CD4-positive, alpha-beta memory T cell (primary cell): ENCODE data around the gene TRIB2. TPM values are rescaled to one million over a fixed set of nuclear protein-coding genes. Genes with fewer than 3 reads are reported as not detected.

Source experiments
- CTCF ChIA-PET: fragments of 350-600 bp; sonication (Branson Sonifier 250); formaldehyde crosslinking; loops from one replicate; lab custom pipeline; 2021; ENCODE audit warnings: inconsistent platforms; ENCODE audit not compliant: partially characterized antibody; lab: Charles Lee
- POLR2A ChIA-PET: fragments of 350-600 bp; sonication (Branson Sonifier 250); formaldehyde crosslinking; loops from one replicate; lab custom pipeline; 2021; ENCODE audit not compliant: partially characterized antibody; lab: Charles Lee
- DNase-seq, 5 donors: peaks; one replicate each; pipeline versions ENCODE4 v3.0.0 to v3.0.0-alpha.2; 2020 to 2022; ENCODE audit warnings: mixed read lengths in 1 of 5
- H3K27ac ChIP-seq: one replicate; pipeline ENCODE4 v1.7.0; 2013; ENCODE audit warnings: low read depth, low read length
- H3K27me3 ChIP-seq: 2 replicates; pipeline ENCODE4 v1.7.0; 2013; ENCODE audit warnings: mild to moderate bottlenecking, low read length, moderate library complexity; ENCODE audit not compliant: insufficient read depth
- H3K36me3 ChIP-seq: 2 replicates; pipeline ENCODE4 v1.7.0; 2013; ENCODE audit warnings: mild to moderate bottlenecking, low read length, moderate library complexity; ENCODE audit not compliant: insufficient read depth
- H3K4me1 ChIP-seq: 2 replicates; pipeline ENCODE4 v1.7.0; 2013; ENCODE audit warnings: mild to moderate bottlenecking, low read length, moderate library complexity; ENCODE audit not compliant: insufficient read depth
- H3K4me3 ChIP-seq, 2 donors: one replicate each; pipeline ENCODE4 v1.7.0; 2013; ENCODE audit warnings: low read length in 2 of 2, mild to moderate bottlenecking in 1 of 2
- H3K9me3 ChIP-seq, 2 donors: one replicate each; pipeline ENCODE4 v1.7.0; 2013; ENCODE audit warnings: low read length in 2 of 2, control low read depth in 1 of 2; ENCODE audit not compliant: control insufficient read depth in 1 of 2
- H3K27ac Mint-ChIP-seq, 7 donors: one replicate each; pipeline ENCODE4 v1.8.0; 2020 to 2021; ENCODE audit warnings: mixed read lengths in 7 of 7, mild to moderate bottlenecking in 6 of 7, inconsistent platforms in 3 of 7, moderate library complexity in 3 of 7
- H3K27me3 Mint-ChIP-seq, 2 donors: one replicate each; pipeline ENCODE4 v1.8.0; 2020 to 2021; ENCODE audit warnings: mixed read lengths in 2 of 2
- H3K36me3 Mint-ChIP-seq, 2 donors: one replicate each; pipeline ENCODE4 v1.8.0; 2020 to 2021; ENCODE audit warnings: mixed read lengths in 2 of 2, inconsistent platforms in 1 of 2, mild to moderate bottlenecking in 1 of 2
- H3K4me1 Mint-ChIP-seq, 4 donors: one replicate each; pipeline ENCODE4 v1.8.0; 2020 to 2021; ENCODE audit warnings: mixed read lengths in 4 of 4, mild to moderate bottlenecking in 1 of 4
- H3K4me3 Mint-ChIP-seq, 8 donors: one replicate each; pipeline ENCODE4 v1.8.0; 2020 to 2021; ENCODE audit warnings: mixed read lengths in 8 of 8, mild to moderate bottlenecking in 7 of 8, moderate library complexity in 6 of 8, inconsistent platforms in 3 of 8
- H3K9me3 Mint-ChIP-seq, 8 donors: one replicate each; pipeline ENCODE4 v1.8.0; 2020 to 2021; ENCODE audit warnings: mixed read lengths in 8 of 8, mild to moderate bottlenecking in 5 of 8, inconsistent platforms in 3 of 8, moderate library complexity in 1 of 8
- intact Hi-C: fragments of 100-400 bp; cut with micrococcal nuclease; formaldehyde crosslinking; loops from one replicate; pipeline ENCODE4 v1.15.1; 2023
- polyA plus RNA-seq, 2 donors: library from polyadenylated mRNA; unstranded; fragments of 300-500 nt; fragmentation: Illumina TruSeq; gene quantifications; one replicate each; pipeline ENCODE4 v1.2.3, GENCODE V29; 2021
- total RNA-seq, 2 experiments: library from RNA; stranded (reverse); gene quantifications; one replicate each; pipeline ENCODE4 v1.2.3, GENCODE V29; 2021

Gene TRIB2
- total and polyA plus RNA-seq, 4 experiments from 2014 or later, result 73.8 to 126 (median 101) TPM

DNA sequence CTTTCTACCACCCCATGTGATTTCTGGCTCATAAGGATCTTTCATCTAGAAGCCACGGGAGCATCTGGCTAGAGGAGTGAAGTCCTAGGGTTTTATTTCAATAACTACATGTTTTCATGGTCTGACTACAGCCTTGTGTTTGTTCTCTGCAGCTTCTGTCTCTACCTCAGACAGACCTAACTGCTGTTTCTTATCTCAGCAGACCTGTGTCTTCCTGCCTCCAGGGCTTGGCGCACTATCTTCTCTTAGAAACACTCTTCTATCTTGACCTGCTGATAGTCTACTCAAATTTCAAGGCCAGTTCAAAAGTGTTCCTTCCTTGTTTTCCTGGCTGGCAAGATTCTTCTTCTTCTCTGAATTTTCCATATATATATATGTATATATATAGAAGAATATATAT lies 11.0 kb upstream of the TRIB2 start:
- POLR2A ChIA-PET, result interaction anchor here (2.5 kb wide), 1 partner anchor 11 kb away, joined by 15 read pairs; the partner anchor contains the start of gene TRIB2
- intact Hi-C loops, result no loop called here
- peaks cover 57 to 80% (median 74%) of the 10 kb centered on the region in 4 donors for H3K4me1 Mint-ChIP-seq
- Histone ChIP-seq H3K27ac (no peak overlapping the region), H3K36me3 (no peaks in the 10 kb centered on the region), H3K9me3 (no peaks in the 10 kb centered on the region), H3K4me3 (no peak overlapping the region), H3K4me1 (peaks cover 81% of the 10 kb centered on the region), H3K27me3 (no peaks in the 10 kb centered on the region)
- peaks cover 0 to 8% (median 0%) of the 10 kb centered on the region in 8 donors for H3K9me3 Mint-ChIP-seq
- no peaks in the 10 kb centered on the region for H3K27me3 Mint-ChIP-seq
- H3K4me3 Mint-ChIP-seq, result peak overlapping the region in 3 of 8 donors; percentile 40 to 51 (median 47)
- CTCF ChIA-PET, result interaction anchor here (5.2 kb wide), 1 partner anchor 11 kb away, joined by 37 read pairs; the partner anchor contains the start of gene TRIB2
- H3K36me3 Mint-ChIP-seq, result no peaks in the 10 kb centered on the region
- peak overlapping the region in 5 of 7 donors; percentile 43 to 82 (median 55) for H3K27ac Mint-ChIP-seq
- DNase-seq, result no peak

DNA sequence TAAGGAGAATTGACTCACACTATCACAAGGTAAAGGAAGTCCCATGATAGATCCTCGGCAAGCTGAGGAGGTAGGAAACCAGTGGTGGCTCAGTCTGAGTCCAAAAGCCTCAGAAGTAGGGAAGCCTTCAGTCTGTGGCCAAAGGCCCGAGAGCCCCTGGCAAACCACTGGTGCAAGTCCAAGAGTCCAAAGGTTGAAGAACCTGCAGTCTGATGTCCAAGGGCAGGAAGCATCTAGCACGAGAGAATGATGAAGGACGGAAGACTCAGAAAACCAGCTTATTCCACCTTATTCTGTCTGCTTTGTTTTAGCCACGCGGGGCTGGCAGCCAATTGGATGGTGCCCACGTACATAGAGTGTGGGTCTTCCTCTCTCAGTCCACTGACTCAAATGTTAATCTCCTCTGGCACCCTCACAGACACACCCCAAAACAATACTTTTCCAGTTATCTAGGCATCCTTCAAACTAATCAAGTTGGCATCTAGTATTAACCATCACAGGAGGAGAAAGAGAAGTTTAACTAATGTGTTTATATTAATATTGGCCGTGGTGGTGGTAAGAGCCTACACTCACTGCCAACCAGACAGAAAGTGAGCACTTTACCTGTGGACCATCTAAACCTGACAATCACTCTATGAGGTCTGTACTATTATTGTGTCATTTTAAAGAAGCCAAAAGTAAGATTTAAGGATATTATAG lies 8.1 kb upstream of the TRIB2 start:
- H3K27ac Mint-ChIP-seq, result peak overlapping the region; percentile 87 to 98 (median 92)
- no peaks in the 10 kb centered on the region for H3K27me3 ChIP-seq
- DNase-seq, result no peak
- H3K27me3 Mint-ChIP-seq, result no peaks in the 10 kb centered on the region
- H3K36me3 ChIP-seq, result no peaks in the 10 kb centered on the region
- peaks cover 79% of the 10 kb centered on the region for H3K4me1 ChIP-seq
- no peaks in the 10 kb centered on the region for H3K9me3 ChIP-seq
- H3K9me3 Mint-ChIP-seq, result peaks cover 0 to 7% (median 0%) of the 10 kb centered on the region in 8 donors
- intact Hi-C loops, result loop anchor here (1.0 kb wide), 1 partner anchor 252 kb away; no protein-coding TSS in a partner anchor
- H3K4me3 Mint-ChIP-seq, result peak overlapping the region; percentile 20 to 79 (median 68)
- CTCF ChIA-PET, result interaction anchor here (0.6 to 4.8 kb wide), 12 partner anchors 8 to 879 kb away, joined by 3 to 19 read pairs (median 4); partner anchors contain the start of gene TRIB2
- H3K36me3 Mint-ChIP-seq, result no peaks in the 10 kb centered on the region
- H3K4me1 Mint-ChIP-seq, result peaks cover 48 to 86% (median 76%) of the 10 kb centered on the region in 4 donors
- POLR2A ChIA-PET, result interaction anchor here (0.7 to 4.4 kb wide), 23 partner anchors 8 to 665 kb away, joined by 3 to 38 read pairs (median 4); partner anchors contain the start of gene TRIB2
- H3K4me3 ChIP-seq, result peak overlapping the region in 1 of 2 donors; percentile 22
- peak overlapping the region; percentile 44 for H3K27ac ChIP-seq

DNA sequence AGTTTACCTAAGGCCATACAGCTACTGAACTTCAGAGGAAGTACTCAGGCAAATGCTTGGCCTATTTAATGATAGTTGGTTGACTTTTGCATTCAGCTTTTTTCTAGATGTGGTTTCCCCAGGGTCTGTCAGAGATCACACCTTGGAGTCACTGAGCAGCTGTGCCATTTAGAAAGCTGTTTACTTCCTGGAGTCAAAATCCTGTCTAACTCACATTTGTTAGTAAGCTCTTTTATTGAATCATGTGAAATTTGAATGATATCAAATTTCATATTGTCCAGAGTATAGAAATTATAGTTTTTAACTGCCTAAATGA lies 7.6 kb upstream of the TRIB2 start:
- Mint-ChIP-seq H3K4me3 (peak overlapping the region in 6 of 8 donors; percentile 20 to 79 (median 70)), H3K27ac (peak overlapping the region; percentile 87 to 98 (median 92)), H3K9me3 (peaks cover 0 to 7% (median 0%) of the 10 kb centered on the region in 8 donors), H3K4me1 (peaks cover 50 to 85% (median 72%) of the 10 kb centered on the region in 4 donors), H3K36me3 (no peaks in the 10 kb centered on the region), H3K27me3 (no peaks in the 10 kb centered on the region)
- no peaks in the 10 kb centered on the region for H3K9me3 ChIP-seq
- H3K27me3 ChIP-seq, result no peaks in the 10 kb centered on the region
- no peak overlapping the region for H3K4me3 ChIP-seq
- ChIA-PET POLR2A (interaction anchor here (0.7 to 4.4 kb wide), 23 partner anchors 8 to 665 kb away, joined by 3 to 38 read pairs (median 4); partner anchors contain the start of gene TRIB2), CTCF (interaction anchor here (0.6 to 4.8 kb wide), 11 partner anchors 8 to 880 kb away, joined by 3 to 19 read pairs (median 4); partner anchors contain the start of gene TRIB2)
- peaks cover 76% of the 10 kb centered on the region for H3K4me1 ChIP-seq
- peak overlapping the region; percentile 44 for H3K27ac ChIP-seq
- peak; percentile 65 to 78 (median 72) for DNase-seq
- no peaks in the 10 kb centered on the region for H3K36me3 ChIP-seq
- intact Hi-C loops, result loop anchor here (1.0 kb wide), 1 partner anchor 253 kb away; no protein-coding TSS in a partner anchor

DNA sequence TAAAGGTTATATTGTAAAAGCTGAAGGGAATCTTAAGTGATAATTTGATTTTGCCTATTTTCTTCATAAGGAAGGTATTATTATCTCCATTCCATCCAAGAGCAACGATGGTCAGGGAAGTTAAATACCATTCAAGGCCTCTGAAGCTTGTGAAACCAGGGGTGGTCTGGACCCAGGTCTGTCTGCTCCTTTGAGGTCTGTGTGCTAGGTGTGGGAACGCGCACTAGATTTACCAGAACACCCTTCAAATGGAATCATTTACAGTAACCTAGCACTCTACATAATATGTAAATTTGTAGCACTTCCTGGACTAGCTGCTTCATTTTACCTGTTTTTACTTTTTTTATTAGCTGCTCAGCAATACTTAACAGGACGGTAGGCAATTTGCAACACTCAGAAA lies 6.4 kb upstream of the TRIB2 start:
- Mint-ChIP-seq H3K4me3 (peak overlapping the region in 6 of 8 donors; percentile 43 to 79 (median 73)), H3K4me1 (peaks cover 53 to 85% (median 72%) of the 10 kb centered on the region in 4 donors), H3K36me3 (no peaks in the 10 kb centered on the region), H3K27me3 (no peaks in the 10 kb centered on the region), H3K9me3 (peaks cover 0 to 7% (median 0%) of the 10 kb centered on the region in 8 donors), H3K27ac (peak overlapping the region; percentile 61 to 97 (median 89))
- H3K4me1 ChIP-seq, result peaks cover 76% of the 10 kb centered on the region
- intact Hi-C loops, result loop anchor here (10.0 kb wide), 1 partner anchor 1896 kb away; the partner anchor contains the start of gene PDIA6
- ChIA-PET CTCF (interaction anchor here (0.9 to 4.8 kb wide), 6 partner anchors 104 to 296 kb away, joined by 3 to 19 read pairs (median 3); no protein-coding TSS in a partner anchor), POLR2A (interaction anchor here (1.2 to 4.4 kb wide), 4 partner anchors 10 to 222 kb away, joined by 5 to 30 read pairs (median 12); no protein-coding TSS in a partner anchor)
- DNase-seq, result no peak
- no peaks in the 10 kb centered on the region for H3K36me3 ChIP-seq
- H3K27me3 ChIP-seq, result no peaks in the 10 kb centered on the region
- H3K27ac ChIP-seq, result peak overlapping the region; percentile 44
- H3K9me3 ChIP-seq, result no peaks in the 10 kb centered on the region
- no peak overlapping the region for H3K4me3 ChIP-seq

DNA sequence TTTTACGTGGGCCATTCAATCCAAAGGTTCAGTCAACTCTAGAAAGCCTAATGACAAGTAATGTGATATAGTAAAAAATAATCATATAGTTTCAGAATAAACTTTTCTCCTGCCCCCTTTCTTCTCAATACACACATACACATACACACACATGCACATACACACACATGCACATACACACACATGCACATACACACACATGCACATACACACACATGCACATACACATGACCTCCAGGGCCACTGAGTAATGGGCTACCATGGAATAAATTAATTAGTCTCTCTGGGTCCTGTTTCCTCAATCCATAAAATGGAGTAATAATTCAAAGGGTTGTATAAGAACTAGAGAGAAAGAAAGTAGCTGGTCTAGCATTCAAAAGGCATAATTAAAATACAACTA lies 5.4 kb upstream of the TRIB2 start:
- peaks cover 78% of the 10 kb centered on the region for H3K4me1 ChIP-seq
- H3K36me3 Mint-ChIP-seq, result peaks cover 0 to 3% of the 10 kb centered on the region in 2 donors
- H3K36me3 ChIP-seq, result no peaks in the 10 kb centered on the region
- DNase-seq, result no peak
- POLR2A ChIA-PET, result interaction anchor here (1.1 to 4.4 kb wide), 4 partner anchors 9 to 278 kb away, joined by 3 to 30 read pairs (median 4); no protein-coding TSS in a partner anchor
- no peak overlapping the region for H3K27ac ChIP-seq
- H3K4me3 ChIP-seq, result no peak overlapping the region
- CTCF ChIA-PET, result interaction anchor here (0.9 to 4.8 kb wide), 5 partner anchors 10 to 297 kb away, joined by 3 to 19 read pairs (median 3); no protein-coding TSS in a partner anchor
- intact Hi-C loops, result loop anchor here (10.0 kb wide), 1 partner anchor 1897 kb away; the partner anchor contains the start of gene PDIA6
- peaks cover 51 to 88% (median 71%) of the 10 kb centered on the region in 4 donors for H3K4me1 Mint-ChIP-seq
- H3K9me3 ChIP-seq, result no peaks in the 10 kb centered on the region
- peaks cover 0 to 2% (median 0%) of the 10 kb centered on the region in 8 donors for H3K9me3 Mint-ChIP-seq
- peaks cover 0 to 2% of the 10 kb centered on the region in 2 donors for H3K27me3 Mint-ChIP-seq
- H3K4me3 Mint-ChIP-seq, result peak overlapping the region in 3 of 8 donors; percentile 55 to 79 (median 61)
- no peaks in the 10 kb centered on the region for H3K27me3 ChIP-seq
- peak overlapping the region in 6 of 7 donors; percentile 64 to 97 (median 84) for H3K27ac Mint-ChIP-seq

DNA sequence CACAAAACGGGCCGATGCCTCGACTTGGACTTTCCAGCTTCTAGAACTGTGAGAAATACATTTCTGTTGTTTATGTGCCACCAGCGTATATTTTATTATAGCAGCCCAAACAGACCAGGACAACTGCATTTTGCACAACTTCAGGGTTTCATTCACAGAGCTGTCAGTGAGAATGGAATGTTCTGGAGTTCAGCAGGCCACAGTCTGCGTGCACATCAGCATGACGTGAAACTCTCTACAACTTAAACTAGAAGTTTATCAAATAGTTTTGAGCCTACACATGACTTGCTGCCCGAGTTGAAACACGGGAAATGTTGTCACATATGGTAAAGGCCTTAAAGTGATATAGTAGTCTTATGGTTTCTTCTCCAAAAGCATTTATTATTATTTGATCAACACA lies 3.9 kb upstream of the TRIB2 start:
- Mint-ChIP-seq H3K9me3 (peaks cover 0 to 2% (median 0%) of the 10 kb centered on the region in 8 donors), H3K27me3 (peaks cover 0 to 2% of the 10 kb centered on the region in 2 donors), H3K36me3 (peaks cover 0 to 15% of the 10 kb centered on the region in 2 donors), H3K4me1 (peaks cover 49 to 85% (median 65%) of the 10 kb centered on the region in 4 donors), H3K4me3 (no peak overlapping the region), H3K27ac (no peak overlapping the region)
- intact Hi-C loops, result loop anchor here (10.0 kb wide), 1 partner anchor 1898 kb away; the partner anchor contains the start of gene PDIA6
- Histone ChIP-seq H3K4me1 (peaks cover 65% of the 10 kb centered on the region), H3K27me3 (no peaks in the 10 kb centered on the region), H3K4me3 (no peak overlapping the region), H3K9me3 (no peaks in the 10 kb centered on the region), H3K27ac (no peak overlapping the region), H3K36me3 (no peaks in the 10 kb centered on the region)
- ChIA-PET POLR2A (interaction anchor here (1.5 to 5.0 kb wide), 2 partner anchors 211 to 279 kb away, joined by 5 to 36 read pairs; no protein-coding TSS in a partner anchor), CTCF (interaction anchor here (1.2 to 6.1 kb wide), 4 partner anchors 107 to 298 kb away, joined by 3 to 105 read pairs (median 10); no protein-coding TSS in a partner anchor)
- no peak for DNase-seq
